ACHN (cell line): Measurements from ENCODE around the gene DLG2.

Experiments used
- DNase-seq: peaks from one replicate; pipeline ENCODE4 v3.0.0-alpha.2; 2015
- in situ Hi-C: cut with HindIII; loops from 2 replicates; pipeline ENCODE4 v1.10.0; 2017; ENCODE audit warnings: low sequenced_read_pairs, low pct_ligation_motif_present, low pct_unique_long_range_greater_than_20kb

The DLG2 gene

DNA sequence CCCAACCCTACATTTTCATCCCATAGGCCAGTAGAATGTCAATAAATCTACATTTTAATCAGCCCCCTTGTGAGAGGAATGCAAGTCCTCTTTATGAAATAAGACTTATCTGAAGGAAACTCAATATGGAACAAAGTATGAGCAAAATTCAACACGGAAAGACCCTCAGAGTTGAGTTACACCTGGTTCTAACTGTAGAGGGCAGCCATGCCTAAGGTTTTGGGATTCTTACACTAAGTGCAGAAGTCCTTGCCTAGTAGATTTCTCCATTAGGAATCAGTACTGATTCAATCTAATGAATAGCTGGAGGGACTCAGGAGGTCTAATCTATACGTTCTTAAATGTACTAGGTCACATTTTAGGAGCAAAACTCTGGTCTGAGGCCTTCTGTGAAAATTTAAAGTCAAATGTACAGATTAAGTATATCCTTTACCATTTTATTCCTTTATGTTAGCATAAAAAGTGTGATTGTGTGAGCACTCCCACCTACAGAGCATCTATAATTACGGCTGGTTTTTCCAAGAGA, 904.5 kb downstream of the DLG2 start:
- in situ Hi-C loops = no loop called here
- no peak for DNase-seq

DNA sequence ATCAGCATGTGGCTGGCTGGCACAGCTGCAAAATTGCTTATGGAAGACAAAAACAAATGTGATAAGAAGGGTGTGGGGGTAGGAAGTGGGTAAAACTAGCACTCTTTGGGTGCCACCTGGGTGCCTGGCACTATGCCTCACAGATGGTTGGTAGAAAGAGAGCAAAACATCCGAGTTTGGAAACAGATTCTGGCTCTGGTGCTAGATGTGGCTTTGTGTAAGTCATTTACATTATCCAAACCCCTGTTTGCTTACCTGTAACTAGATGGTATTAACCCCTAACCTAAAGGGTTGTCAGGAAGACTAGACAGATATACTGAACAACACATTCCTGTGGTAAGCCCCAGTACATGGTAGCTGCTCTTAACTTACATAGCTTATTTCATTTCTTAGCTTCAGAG, 905.6 kb downstream of the DLG2 start:
- no peak for DNase-seq
- in situ Hi-C loops = no loop called here

DNA sequence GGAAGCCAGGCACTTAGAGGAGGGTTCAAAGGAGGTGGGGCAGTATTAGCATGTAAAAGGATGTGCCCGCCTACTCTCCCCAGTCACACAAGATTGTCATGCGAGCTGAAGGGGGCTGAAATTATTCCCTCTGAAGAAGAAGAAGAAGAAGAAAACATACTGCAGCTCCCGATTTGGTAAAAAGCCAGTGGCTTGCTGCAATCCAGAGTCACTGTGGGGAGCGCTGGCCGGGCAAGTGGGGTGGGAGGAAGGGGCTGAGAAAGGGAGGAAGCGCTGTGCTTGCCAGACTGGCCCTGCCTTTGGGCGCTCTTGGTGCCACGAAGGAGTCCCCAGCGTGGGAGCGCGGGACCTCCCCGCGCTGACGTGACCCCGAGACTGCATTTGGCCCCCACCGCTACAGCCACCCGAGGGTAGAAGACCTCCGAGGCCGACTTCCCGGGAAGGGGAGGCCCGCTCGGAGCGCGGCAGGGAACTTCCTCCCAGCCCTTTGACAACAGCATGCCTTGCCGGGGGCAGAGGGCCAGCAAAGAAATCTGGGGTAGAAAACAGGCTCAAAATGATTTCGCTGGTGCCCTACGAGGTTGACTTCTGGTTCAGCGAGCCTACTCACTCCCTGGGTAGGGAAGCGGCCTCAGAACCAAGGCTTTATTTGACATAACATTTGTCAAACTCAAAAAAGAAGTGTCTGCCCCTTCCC, 906.3 kb downstream of the DLG2 start:
- in situ Hi-C loops = no loop called here
- DNase-seq = no peak

DNA sequence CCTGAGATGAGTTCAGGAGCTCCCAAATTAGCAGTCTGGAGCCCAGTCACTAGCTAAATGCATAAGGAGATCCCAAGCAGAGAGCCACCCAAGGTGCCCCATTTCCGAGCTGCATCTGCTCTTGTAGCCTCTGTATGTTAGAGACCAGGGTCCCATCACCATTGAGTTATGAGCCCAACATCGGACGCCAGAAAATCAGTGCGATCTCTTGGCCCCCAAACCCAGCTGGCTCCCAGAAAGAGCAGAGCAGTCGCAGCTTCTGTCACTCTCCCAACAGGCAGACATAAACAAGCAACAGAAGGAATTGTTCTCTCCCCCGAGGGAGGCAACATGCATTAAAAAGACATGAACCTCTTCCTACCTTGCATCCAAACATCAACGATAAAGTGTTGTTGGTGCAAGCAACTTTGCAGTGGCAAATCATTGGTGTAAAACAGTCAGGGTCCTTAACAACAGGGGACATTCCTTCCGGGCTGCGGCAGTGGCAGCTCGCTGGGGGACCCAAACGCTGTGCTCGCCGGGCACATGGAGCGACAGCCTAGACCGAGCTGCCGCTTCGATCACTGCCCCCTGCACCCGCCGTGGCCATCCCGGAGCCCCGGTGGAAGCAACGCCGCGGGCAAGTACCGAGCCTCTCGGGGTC, 907.1 kb downstream of the DLG2 start:
- in situ Hi-C loops = no loop called here
- no peak for DNase-seq

DNA sequence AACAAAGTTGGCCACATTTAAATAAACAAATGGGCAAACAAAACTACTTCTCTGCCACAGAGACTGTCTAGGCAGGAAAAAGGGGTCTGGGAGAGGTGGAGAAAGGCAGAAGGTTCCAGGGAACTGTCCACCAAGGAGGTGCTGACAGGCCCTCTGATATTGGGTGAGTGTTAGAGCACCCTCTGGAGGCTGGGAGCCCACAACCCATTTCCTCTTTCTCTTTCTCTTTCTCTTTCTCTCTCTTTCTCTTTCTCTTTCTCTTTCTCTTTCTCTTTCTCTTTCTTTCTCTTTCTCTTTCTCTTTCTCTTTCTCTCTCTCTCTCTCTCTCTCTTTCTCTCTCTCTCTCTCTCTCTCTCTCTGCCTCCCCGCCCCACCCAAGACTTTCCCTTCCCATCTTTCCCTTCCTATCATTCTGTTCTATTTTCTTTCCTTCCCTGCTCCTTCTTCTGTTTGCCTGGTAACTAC, 912.8 kb downstream of the DLG2 start:
- DNase-seq = peak; percentile 77
- in situ Hi-C loops = no loop called here

DNA sequence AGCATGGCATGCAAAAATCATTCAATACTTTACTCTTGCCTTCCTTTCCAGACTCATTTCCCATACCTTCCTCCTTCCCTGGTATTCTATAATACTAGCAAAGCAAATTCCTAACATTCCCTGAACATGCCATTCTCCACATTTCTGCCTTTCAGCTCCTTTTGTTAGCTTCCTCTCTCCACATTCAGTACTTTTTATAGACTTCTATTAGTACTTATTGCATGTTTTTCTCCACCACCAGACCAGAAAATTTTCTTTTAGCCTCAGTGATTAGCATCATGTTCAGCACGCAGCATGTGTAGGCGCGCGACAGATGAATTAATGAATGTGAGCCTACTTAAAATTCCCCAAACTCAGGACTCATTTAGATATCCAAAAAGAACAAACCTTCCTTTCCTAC, 935.3 kb downstream of the DLG2 start:
- in situ Hi-C loops = no loop called here
- DNase-seq = no peak

DNA sequence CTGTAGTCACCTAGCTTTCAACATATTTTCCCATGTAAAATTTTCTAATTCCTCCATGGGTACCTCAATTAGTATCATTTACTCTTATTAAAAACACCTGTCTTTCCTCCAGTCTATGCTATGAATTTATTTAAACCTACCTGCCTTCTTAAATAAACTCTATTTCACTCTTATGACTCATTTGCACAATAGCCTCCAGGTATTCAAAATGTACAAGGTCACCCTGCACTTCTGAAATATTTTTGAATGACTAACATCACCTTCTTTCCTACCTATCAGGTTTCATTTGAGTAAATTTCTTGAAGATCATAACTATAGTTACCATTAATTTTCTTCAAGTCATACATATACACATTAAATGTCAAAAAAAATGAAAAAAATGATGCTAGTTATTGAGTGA, 939.7 kb downstream of the DLG2 start:
- in situ Hi-C loops = no loop called here
- no peak for DNase-seq

DNA sequence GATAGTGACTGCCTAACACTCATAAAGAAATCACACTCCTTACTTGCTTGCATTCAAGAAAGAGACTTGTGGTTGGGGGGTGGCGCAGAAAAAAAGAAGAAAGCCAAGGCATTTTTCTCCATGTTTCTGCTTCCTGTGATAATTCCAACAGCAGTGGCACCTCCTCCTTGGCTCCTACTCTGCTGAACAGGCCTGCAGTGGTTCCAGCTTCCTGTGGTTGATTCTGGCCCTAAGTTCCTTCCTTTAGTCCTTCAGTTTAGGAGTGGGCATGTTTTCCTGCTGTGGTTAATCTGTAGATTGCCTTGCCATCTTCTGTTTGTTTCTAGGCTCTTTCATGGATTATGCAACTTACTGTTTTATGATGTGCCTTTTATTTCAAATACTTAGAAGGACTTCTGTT, 940.4 kb downstream of the DLG2 start:
- no peak for DNase-seq
- in situ Hi-C loops = no loop called here

DNA sequence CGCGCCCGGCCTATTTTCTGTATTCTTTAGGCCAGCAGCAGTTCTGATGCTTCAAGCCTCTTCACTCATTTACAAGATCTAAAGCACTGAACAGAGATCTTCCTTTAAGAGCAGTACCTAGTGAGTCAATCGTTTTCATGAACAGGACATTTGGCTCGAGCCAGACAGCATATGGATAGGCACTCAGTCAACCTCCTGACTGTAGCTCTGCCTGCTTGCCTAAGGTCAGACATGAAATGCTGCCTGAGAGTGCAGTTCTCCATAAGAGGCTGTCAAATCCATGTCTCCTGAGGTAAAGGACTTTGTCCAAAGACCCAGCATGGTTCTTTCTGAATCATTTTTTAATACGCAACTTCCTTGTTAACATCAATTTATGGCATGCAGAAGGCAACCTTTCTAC, 941.2 kb downstream of the DLG2 start:
- DNase-seq = no peak
- in situ Hi-C loops = no loop called here

DNA sequence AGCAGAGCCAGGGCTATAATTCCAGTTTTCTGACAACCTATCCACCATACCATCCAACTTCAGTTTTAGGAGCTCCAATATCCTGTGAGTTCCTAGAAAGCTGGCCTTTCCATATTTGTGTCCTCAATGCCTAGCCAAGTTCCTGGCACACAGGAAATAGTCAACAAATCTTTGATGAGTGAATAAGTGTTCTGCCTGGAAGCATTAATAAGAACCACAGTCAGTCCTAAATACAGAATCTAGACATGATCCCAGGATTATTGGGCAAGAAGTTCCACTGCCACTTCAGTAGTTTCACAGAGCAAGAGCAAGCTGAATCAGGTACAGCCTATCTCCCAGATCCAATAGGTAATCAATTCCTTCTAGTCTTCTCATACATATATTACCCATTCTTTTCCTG, 942.0 kb downstream of the DLG2 start:
- in situ Hi-C loops = no loop called here
- DNase-seq = no peak

DNA sequence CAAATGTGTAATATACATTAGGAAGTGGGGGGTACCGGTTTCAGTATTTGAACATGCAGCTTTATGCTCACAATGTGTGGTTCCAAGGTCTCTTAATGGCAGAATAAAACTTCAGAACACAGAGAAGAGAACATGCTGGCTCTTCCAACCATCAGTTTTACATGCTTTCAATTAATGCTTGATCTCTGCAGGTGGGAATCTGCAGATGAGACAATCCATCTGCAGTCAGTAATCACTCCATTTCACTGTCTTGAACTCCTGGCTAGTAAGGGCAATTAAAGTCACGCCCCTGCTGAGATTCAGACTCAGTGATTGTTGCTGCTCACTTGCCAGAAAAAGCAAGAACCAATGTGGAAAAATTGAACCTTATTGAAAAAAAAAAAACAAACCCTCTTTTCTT, 945.7 kb downstream of the DLG2 start:
- in situ Hi-C loops = no loop called here
- no peak for DNase-seq

DNA sequence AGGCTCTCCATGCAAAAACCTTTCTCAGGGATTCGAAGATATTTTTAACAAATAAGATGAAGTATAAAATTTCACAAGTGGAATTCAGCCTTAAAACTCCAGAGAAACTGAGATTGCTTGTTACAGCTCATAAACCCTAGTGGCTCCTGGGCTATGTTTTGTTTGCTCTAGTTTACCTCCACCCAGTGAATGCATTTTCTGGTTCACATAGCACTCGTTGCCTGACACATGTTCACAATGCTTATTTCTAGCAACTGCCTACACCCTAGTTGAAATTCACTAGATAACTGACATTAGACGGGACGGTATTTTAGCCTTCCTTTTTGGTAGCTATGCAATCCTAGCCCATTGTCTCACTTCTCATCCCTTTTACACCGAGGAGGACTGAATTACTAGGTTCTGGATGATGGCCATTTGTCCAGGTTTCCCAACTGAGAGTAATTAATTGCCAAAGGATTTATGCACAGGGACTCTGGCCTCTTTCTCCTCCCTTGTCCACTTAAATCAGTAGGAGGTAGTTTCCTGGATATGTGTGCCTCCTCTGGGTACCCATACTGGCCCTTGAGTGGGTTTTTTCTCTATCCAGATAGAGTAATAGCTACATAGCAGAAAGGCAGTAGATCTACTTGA, 951.6 kb downstream of the DLG2 start:
- in situ Hi-C loops = no loop called here
- DNase-seq = no peak

DNA sequence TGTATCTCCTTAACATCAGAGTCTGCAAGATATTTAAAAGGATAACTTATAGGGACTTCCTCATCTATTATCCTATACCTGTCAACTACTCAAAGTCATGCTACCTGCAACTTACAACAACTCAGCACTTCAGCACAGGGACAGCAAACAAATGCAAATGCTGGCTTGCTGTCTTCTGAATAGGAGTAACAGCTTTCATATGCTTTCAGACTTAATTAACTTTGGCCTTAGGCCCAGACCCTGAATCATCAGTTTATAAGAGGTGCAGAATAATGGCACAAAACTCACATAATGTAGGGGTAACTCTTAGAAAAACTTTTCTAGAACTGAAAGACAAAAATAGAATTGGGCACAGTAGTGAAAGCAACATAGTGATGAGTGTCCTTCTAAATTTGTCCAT, 953.4 kb downstream of the DLG2 start:
- no peak for DNase-seq
- in situ Hi-C loops = no loop called here

DNA sequence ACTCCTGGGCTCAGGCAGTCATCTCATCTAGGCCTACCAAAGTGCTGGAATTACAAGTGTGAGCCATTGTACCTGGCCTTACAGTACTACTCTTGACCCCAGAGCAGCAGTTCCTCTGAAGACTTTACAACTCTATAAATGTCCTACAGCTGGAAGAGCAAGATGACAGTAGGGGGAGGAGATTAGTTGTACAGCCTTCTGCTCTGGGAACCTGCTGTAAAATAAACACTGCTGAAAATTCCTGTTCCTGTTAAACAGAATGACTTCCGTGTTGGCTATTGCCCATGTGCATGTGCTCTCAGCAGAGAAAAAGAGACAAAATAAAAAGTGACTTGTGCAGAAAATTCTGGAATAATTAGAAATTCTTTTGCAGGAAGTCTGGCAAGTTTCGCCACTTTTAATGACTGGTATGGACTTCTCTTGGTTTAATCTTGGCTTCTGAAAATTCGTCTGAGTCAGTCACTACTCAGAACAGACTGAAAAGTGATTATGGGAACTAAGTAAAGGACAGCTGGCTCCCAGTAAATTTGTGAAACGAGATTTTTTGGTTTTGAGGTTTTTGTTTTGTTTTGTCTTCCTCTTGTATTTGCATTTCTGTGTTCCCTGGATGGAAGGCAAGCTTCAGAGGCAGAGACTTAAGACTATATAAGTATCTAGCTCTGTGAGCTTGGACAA, 955.7 kb downstream of the DLG2 start:
- in situ Hi-C loops = no loop called here

DNA sequence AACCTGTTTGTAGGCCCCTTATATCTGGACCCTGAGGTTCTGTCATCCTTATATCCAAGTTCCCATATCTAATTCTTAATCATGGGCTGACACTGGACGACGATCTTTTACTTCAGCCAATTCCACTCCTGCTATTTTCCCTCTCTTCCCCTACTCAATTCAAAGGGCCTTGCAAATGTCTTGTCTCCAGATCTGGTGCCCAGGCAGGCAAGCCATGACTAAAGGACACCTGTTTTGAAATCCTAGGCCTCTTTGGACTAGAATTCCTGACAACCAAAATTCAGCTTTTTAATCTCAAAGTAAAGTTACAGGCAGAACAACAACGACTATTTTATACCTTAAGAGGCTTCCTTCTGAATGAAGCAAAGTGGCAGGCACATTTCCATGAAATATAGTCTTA, 963.4 kb downstream of the DLG2 start:
- in situ Hi-C loops = no loop called here
- no peak for DNase-seq

More for the DNA sequence above, 955.7 kb downstream of the DLG2 start:
- DNase-seq = no peak

DNA sequence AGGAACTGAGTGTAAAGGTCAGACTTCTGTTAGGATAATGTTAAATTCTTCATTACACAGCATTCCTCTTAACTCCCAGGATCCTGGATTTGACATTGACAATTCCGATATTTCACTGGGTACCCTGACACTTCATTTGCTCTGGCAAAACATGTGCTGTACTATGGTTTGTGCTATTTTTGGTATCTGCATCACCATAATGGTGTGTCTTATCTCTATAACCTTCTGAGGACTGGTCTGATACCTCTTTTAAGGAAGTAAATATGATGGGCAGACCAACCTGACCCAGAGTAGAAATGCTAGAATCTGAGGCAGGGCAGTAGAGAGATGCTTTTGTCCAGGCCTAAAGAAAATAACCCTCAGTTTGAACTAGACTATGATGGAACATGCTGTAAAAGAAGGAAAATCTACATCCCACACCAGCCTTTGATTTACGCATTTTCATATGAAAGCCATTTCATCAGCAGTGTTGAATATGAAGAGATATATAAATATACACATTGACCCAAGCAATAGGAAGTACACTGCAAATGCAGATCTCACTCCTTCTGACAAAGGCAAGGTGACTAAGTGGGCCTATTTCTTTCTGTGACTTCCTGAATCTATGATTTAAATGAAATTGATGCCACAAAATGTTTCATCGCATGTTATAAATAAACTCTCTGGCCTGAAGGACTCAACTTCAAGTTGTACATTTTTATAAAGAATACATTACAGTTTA, 966.7 kb downstream of the DLG2 start:
- no peak for DNase-seq
- in situ Hi-C loops = no loop called here

DNA sequence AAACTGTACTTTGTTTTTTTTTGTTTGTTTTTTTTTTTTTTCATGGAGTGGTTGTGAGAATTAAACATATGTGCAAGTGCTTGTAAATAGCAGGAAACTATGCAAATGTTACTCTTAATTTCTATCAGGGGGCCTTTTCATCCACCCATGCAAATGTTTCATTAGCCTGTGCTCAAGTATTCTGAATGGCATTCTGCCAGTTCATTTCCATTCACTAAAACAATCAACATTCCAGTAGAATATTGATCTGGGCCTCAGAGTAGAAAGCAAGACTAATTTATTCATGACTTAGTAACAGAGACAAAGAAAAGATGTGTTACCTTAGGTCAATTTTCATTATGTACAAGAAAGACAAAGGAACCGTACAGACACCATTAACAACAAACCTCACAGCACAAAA, 971.4 kb downstream of the DLG2 start:
- in situ Hi-C loops = no loop called here

DNA sequence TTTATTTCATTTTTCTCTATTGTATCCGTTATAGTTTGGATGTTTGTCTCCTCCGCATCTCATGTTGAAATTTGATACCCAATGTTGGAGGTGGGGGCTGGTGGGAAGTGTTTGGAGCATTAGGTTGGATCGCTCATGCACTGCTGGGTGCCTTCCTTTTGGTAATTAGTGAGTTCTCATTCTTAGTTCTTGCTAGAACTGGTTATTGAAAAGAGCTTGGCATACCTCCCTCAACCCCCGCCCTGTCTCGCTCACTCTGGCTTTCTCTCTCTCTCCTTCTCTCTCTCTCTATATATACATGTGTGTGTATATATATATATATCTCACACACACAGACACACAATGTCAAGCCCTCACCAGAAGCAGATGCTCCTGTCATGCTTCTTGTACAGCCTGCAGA, 978.7 kb downstream of the DLG2 start:
- no peak for DNase-seq
- in situ Hi-C loops = no loop called here

More for the DNA sequence above, 971.4 kb downstream of the DLG2 start:
- DNase-seq = no peak
